OCI-LY1 (cell line): ENCODE measurements around the gene PTBP2.

ENCODE experiments used
- CTCF ChIP-seq: fragments of 200-600 bp; sonication (generic), shearing (Covaris generic); IDR thresholded peaks from 2 replicates; pipeline ENCODE4 v1.5.1; 2017; ENCODE audit warnings: mild to moderate bottlenecking, antibody characterized with exemption, low read length, moderate library complexity, mixed read lengths
- EZH2 ChIP-seq: fragments of 200-600 bp; sonication (generic), shearing (Covaris generic); IDR thresholded peaks from 2 replicates; pipeline ENCODE4 v1.8.0; 2017; ENCODE audit warnings: borderline replicate concordance, mixed run types, mild to moderate bottlenecking, antibody characterized with exemption, low read length, moderate library complexity, mixed read lengths

- TF ChIP-seq CTCF = peak; percentile 51
- no peak for TF ChIP-seq EZH2
These were observed 120.6 kb downstream of the PTBP2 start for GRCh38 chr1:96842215-96842614.
